Natural killer cell treated with Interleukin-12 subunit alpha and Interleukin-12 subunit beta and Interleukin-15 and Interleukin-18, amount 100 ng/mL, for 72 hours (primary cell): ENCODE measurements around the gene IL1RAPL2. TPM values are rescaled to one million over a fixed set of nuclear protein-coding genes. Genes with fewer than 3 reads are reported as not detected.

Experiments used
- ATAC-seq, 2 donors: fragments of 150-1000 bp; cut with Tn5 transposase in 1 of 2; sonication (Bioruptor Pico), chemical (Tn5 transposase) in 1 of 2; 2 replicates each; pipeline ENCODE4 v1.10.0; 2021
- DNase-seq: peaks from one replicate; pipeline ENCODE4 v3.0.0; 2022; ENCODE audit warnings: low spot score
- H3K27ac Mint-ChIP-seq, 2 donors: 1 replicate in 1 of 2; 2 replicates in 1 of 2; pipeline ENCODE4 v1.8.0; 2022; ENCODE audit warnings: mixed read lengths in 2 of 2, mild to moderate bottlenecking in 1 of 2, moderate library complexity in 1 of 2
- H3K27me3 Mint-ChIP-seq, 2 donors: 1 replicate in 1 of 2; 2 replicates in 1 of 2; pipeline ENCODE4 v1.8.0; 2022; ENCODE audit warnings: mixed read lengths in 2 of 2
- H3K36me3 Mint-ChIP-seq: one replicate; pipeline ENCODE4 v1.8.0; 2022; ENCODE audit warnings: mixed read lengths
- H3K4me1 Mint-ChIP-seq, 2 donors: 1 replicate in 1 of 2; 2 replicates in 1 of 2; pipeline ENCODE4 v1.8.0; 2022; ENCODE audit warnings: low read depth in 2 of 2, mixed read lengths in 2 of 2, mild to moderate bottlenecking in 1 of 2
- H3K4me3 Mint-ChIP-seq: one replicate; pipeline ENCODE4 v1.8.0; 2022; ENCODE audit warnings: mixed read lengths
- H3K9me3 Mint-ChIP-seq: 2 replicates; pipeline ENCODE4 v1.8.0; 2022; ENCODE audit warnings: mixed read lengths
- total RNA-seq, 2 donors: library from RNA; stranded (reverse); gene quantifications; one replicate each; pipeline ENCODE4 v1.2.3, GENCODE V29; 2022

Gene IL1RAPL2
- total RNA-seq, 2 donors from 2014 or later = not detected

- no peaks in the 10 kb centered on the region for H3K36me3 Mint-ChIP-seq
- DNase-seq (no peak), ATAC-seq (no peak)
- no peaks in the 10 kb centered on the region for H3K9me3 Mint-ChIP-seq
- no peaks in the 10 kb centered on the region for H3K4me1 Mint-ChIP-seq
- peaks cover 0 to 4% of the 10 kb centered on the region in 2 donors for H3K27me3 Mint-ChIP-seq
- no peak overlapping the region for H3K4me3 Mint-ChIP-seq
- H3K27ac Mint-ChIP-seq = no peak overlapping the region
Observed at GRCh38 chrX:105126201-105126600, 560.2 kb downstream of the IL1RAPL2 start.

- H3K4me1 Mint-ChIP-seq = no peaks in the 10 kb centered on the region
- H3K27me3 Mint-ChIP-seq = peaks cover 0 to 2% of the 10 kb centered on the region in 2 donors
- H3K27ac Mint-ChIP-seq = no peak overlapping the region
- no peak for DNase-seq
- H3K9me3 Mint-ChIP-seq = no peaks in the 10 kb centered on the region
- H3K36me3 Mint-ChIP-seq = no peaks in the 10 kb centered on the region
- no peak overlapping the region for H3K4me3 Mint-ChIP-seq
- ATAC-seq = no peak
Observed at GRCh38 chrX:105134273-105134672, 568.3 kb downstream of the IL1RAPL2 start.

GRCh38 chrX:105136786-105137185 lies 570.8 kb downstream of the IL1RAPL2 start:
- Mint-ChIP-seq H3K27me3 (peaks cover 0 to 2% of the 10 kb centered on the region in 2 donors), H3K9me3 (no peaks in the 10 kb centered on the region), H3K36me3 (no peaks in the 10 kb centered on the region), H3K4me1 (no peaks in the 10 kb centered on the region), H3K4me3 (no peak overlapping the region), H3K27ac (no peak overlapping the region)
- DNase-seq (no peak), ATAC-seq (no peak)

- Mint-ChIP-seq H3K27ac (no peak overlapping the region), H3K36me3 (no peaks in the 10 kb centered on the region), H3K27me3 (peaks cover 0 to 2% of the 10 kb centered on the region in 2 donors), H3K4me1 (no peaks in the 10 kb centered on the region), H3K4me3 (no peak overlapping the region), H3K9me3 (peaks cover 7% of the 10 kb centered on the region)
- no peak for ATAC-seq
- DNase-seq = no peak
Observed at GRCh38 chrX:105150036-105150435, 584.0 kb downstream of the IL1RAPL2 start.

- H3K4me3 Mint-ChIP-seq = no peak overlapping the region
- no peaks in the 10 kb centered on the region for H3K4me1 Mint-ChIP-seq
- DNase-seq (no peak), ATAC-seq (no peak)
- H3K27me3 Mint-ChIP-seq = peaks cover 0 to 2% of the 10 kb centered on the region in 2 donors
- H3K27ac Mint-ChIP-seq = no peak overlapping the region
- H3K9me3 Mint-ChIP-seq = peaks cover 7% of the 10 kb centered on the region
- no peaks in the 10 kb centered on the region for H3K36me3 Mint-ChIP-seq
Observed at GRCh38 chrX:105150557-105150956, 584.6 kb downstream of the IL1RAPL2 start.

- no peaks in the 10 kb centered on the region for H3K9me3 Mint-ChIP-seq
- H3K27ac Mint-ChIP-seq = no peak overlapping the region
- H3K4me1 Mint-ChIP-seq = no peaks in the 10 kb centered on the region
- no peaks in the 10 kb centered on the region for H3K36me3 Mint-ChIP-seq
- H3K27me3 Mint-ChIP-seq = peaks cover 0 to 5% of the 10 kb centered on the region in 2 donors
- DNase-seq = no peak
- ATAC-seq = no peak
- H3K4me3 Mint-ChIP-seq = no peak overlapping the region
Observed at GRCh38 chrX:105167233-105167632, 601.2 kb downstream of the IL1RAPL2 start.

- Mint-ChIP-seq H3K27me3 (peaks cover 0 to 5% of the 10 kb centered on the region in 2 donors), H3K27ac (no peak overlapping the region), H3K9me3 (no peaks in the 10 kb centered on the region), H3K4me1 (no peaks in the 10 kb centered on the region), H3K4me3 (no peak overlapping the region), H3K36me3 (no peaks in the 10 kb centered on the region)
- ATAC-seq = no peak
- DNase-seq = no peak
Observed at GRCh38 chrX:105168577-105168976, 602.6 kb downstream of the IL1RAPL2 start.

GRCh38 chrX:105173071-105173470 lies 607.1 kb downstream of the IL1RAPL2 start:
- no peak overlapping the region for H3K4me3 Mint-ChIP-seq
- no peaks in the 10 kb centered on the region for H3K36me3 Mint-ChIP-seq
- peaks cover 0 to 2% of the 10 kb centered on the region in 2 donors for H3K27me3 Mint-ChIP-seq
- no peak for DNase-seq
- no peak overlapping the region for H3K27ac Mint-ChIP-seq
- no peaks in the 10 kb centered on the region for H3K4me1 Mint-ChIP-seq
- no peak for ATAC-seq
- no peaks in the 10 kb centered on the region for H3K9me3 Mint-ChIP-seq

- H3K27ac Mint-ChIP-seq = no peak overlapping the region
- no peaks in the 10 kb centered on the region for H3K4me1 Mint-ChIP-seq
- H3K27me3 Mint-ChIP-seq = no peaks in the 10 kb centered on the region
- ATAC-seq (no peak), DNase-seq (no peak)
- H3K9me3 Mint-ChIP-seq = peaks cover 4% of the 10 kb centered on the region
- no peak overlapping the region for H3K4me3 Mint-ChIP-seq
- no peaks in the 10 kb centered on the region for H3K36me3 Mint-ChIP-seq
Observed at GRCh38 chrX:105179644-105180043, 613.6 kb downstream of the IL1RAPL2 start.

- Mint-ChIP-seq H3K4me1 (no peaks in the 10 kb centered on the region), H3K36me3 (no peaks in the 10 kb centered on the region), H3K4me3 (no peak overlapping the region), H3K27ac (no peak overlapping the region), H3K9me3 (no peaks in the 10 kb centered on the region), H3K27me3 (peaks cover 0 to 9% of the 10 kb centered on the region in 2 donors)
- DNase-seq (no peak), ATAC-seq (no peak)
Observed at GRCh38 chrX:105189093-105189492, 623.1 kb downstream of the IL1RAPL2 start.

GRCh38 chrX:105190252-105190853 lies 624.4 kb downstream of the IL1RAPL2 start:
- Mint-ChIP-seq H3K27me3 (peaks cover 0 to 10% of the 10 kb centered on the region in 2 donors), H3K36me3 (no peaks in the 10 kb centered on the region), H3K27ac (no peak overlapping the region), H3K9me3 (no peaks in the 10 kb centered on the region), H3K4me3 (no peak overlapping the region), H3K4me1 (no peaks in the 10 kb centered on the region)
- DNase-seq (no peak), ATAC-seq (no peak)

- peaks cover 0 to 11% of the 10 kb centered on the region in 2 donors for H3K27me3 Mint-ChIP-seq
- DNase-seq = no peak
Observed at GRCh38 chrX:105191878-105192277, 625.9 kb downstream of the IL1RAPL2 start.

GRCh38 chrX:105209406-105209805 lies 643.4 kb downstream of the IL1RAPL2 start:
- ATAC-seq (no peak), DNase-seq (no peak)
- H3K4me3 Mint-ChIP-seq = no peak overlapping the region
- no peak overlapping the region for H3K27ac Mint-ChIP-seq
- H3K4me1 Mint-ChIP-seq = no peaks in the 10 kb centered on the region
- no peaks in the 10 kb centered on the region for H3K36me3 Mint-ChIP-seq
- no peaks in the 10 kb centered on the region for H3K9me3 Mint-ChIP-seq
- H3K27me3 Mint-ChIP-seq = peaks cover 0 to 2% of the 10 kb centered on the region in 2 donors

More at GRCh38 chrX:105191878-105192277, 625.9 kb downstream of the IL1RAPL2 start:
- Mint-ChIP-seq H3K9me3 (no peaks in the 10 kb centered on the region), H3K4me3 (no peak overlapping the region), H3K4me1 (no peaks in the 10 kb centered on the region), H3K36me3 (no peaks in the 10 kb centered on the region), H3K27ac (no peak overlapping the region)
- ATAC-seq = no peak

GRCh38 chrX:105210258-105210657 lies 644.3 kb downstream of the IL1RAPL2 start:
- ATAC-seq = no peak
- H3K4me1 Mint-ChIP-seq = no peaks in the 10 kb centered on the region
- no peak for DNase-seq
- no peak overlapping the region for H3K4me3 Mint-ChIP-seq
- no peaks in the 10 kb centered on the region for H3K36me3 Mint-ChIP-seq
- peaks cover 0 to 7% of the 10 kb centered on the region in 2 donors for H3K27me3 Mint-ChIP-seq
- no peak overlapping the region for H3K27ac Mint-ChIP-seq
- H3K9me3 Mint-ChIP-seq = peaks cover 6% of the 10 kb centered on the region

- Mint-ChIP-seq H3K9me3 (peaks cover 10% of the 10 kb centered on the region), H3K4me1 (no peaks in the 10 kb centered on the region), H3K27ac (no peak overlapping the region), H3K36me3 (no peaks in the 10 kb centered on the region), H3K27me3 (peaks cover 0 to 7% of the 10 kb centered on the region in 2 donors), H3K4me3 (no peak overlapping the region)
- no peak for ATAC-seq
- DNase-seq = no peak
Observed at GRCh38 chrX:105211066-105211575, 645.1 kb downstream of the IL1RAPL2 start.
